Measurements from ENCODE around the gene NOP14. TPM values are rescaled to one million over a fixed set of nuclear protein-coding genes. Genes with fewer than 3 reads are reported as not detected.

The NOP14 gene
- total and polyA plus RNA-seq, 2 donors (not counting 3 experiments of a cell fraction or from before 2014, with no cell fraction given) = 9.5 to 45.2 TPM

- dilution Hi-C loops (cut with MboI; ENCODE audit: extremely low pct_ligation_motif_present, low sequenced_read_pairs) (no loop called here), intact Hi-C loops (cut with micrococcal nuclease) (no loop called here)
- H3K36me3 ChIP-seq (ENCODE audit: control insufficient read depth in 2 of 2, extremely low read depth in 1 of 2, insufficient read depth in 2 of 2, low read length in 2 of 2) = peaks cover 28 to 62% of the 10 kb centered on the region in 2 experiments
- no peaks in the 10 kb centered on the region for H4K20me1 ChIP-seq (replicated peaks; ENCODE audit: control insufficient read depth, extremely low read depth, insufficient read depth, low read length)
- H3K4me2 ChIP-seq (ENCODE audit: insufficient read depth, low read length) = no peak overlapping the region
- no peak overlapping the region for H3K4me3 ChIP-seq (replicated peaks in 1 of 3; ENCODE audit: insufficient read depth in 1 of 3, low read depth in 1 of 3, low read length in 3 of 3)
- no peaks in the 10 kb centered on the region for H3K9me1 ChIP-seq (replicated peaks; ENCODE audit: control insufficient read depth, extremely low read depth, insufficient read depth, low read length)
- H3K9ac ChIP-seq (replicated peaks; ENCODE audit: extremely low read depth, insufficient read depth, low read length) = no peak overlapping the region
- no TSS peak for BruUV-seq (replicated peaks)
- H3K4me1 ChIP-seq (ENCODE audit: control insufficient read depth, extremely low read depth, insufficient read depth, low read length) = no peaks in the 10 kb centered on the region
- H3K27me3 ChIP-seq (ENCODE audit: control insufficient read depth in 2 of 2, insufficient read depth in 2 of 2, low read length in 2 of 2) = no peaks in the 10 kb centered on the region
- H3K9me3 ChIP-seq (replicated peaks; ENCODE audit: control insufficient read depth, insufficient read depth, low read length) = no peaks in the 10 kb centered on the region
- TF ChIP-seq, protein P1, sequence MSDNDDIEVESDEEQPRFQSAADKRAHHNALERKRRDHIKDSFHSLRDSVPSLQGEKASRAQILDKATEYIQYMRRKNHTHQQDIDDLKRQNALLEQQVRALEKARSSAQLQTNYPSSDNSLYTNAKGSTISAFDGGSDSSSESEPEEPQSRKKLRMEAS (IDR thresholded peaks at IDR 0.05; ENCODE audit: insufficient read depth, insufficient read length) = no peak
- TF ChIP-seq EZH2 (IDR thresholded peaks at IDR 0.05; ENCODE audit: borderline replicate concordance, low read depth, low read length, severe bottlenecking) (no peak), POLR2AphosphoS5 (IDR thresholded peaks at IDR 0.05; ENCODE audit: insufficient read depth, low read depth, low read length) (no peak), CTCF (IDR thresholded peaks at IDR 0.05; ENCODE audit: extremely low read depth in 1 of 2, insufficient read depth in 1 of 2, low read depth in 1 of 2, low read length in 2 of 2) (no peak), POLR2A (IDR thresholded peaks at IDR 0.05; ENCODE audit: low read depth, low read length) (no peak), GATA2 (IDR thresholded peaks at IDR 0.05; ENCODE audit: insufficient read depth, insufficient read length, low read depth, low read length) (no peak), MYC (IDR thresholded peaks at IDR 0.05; ENCODE audit: low read depth, low read length) (no peak), FOS (IDR thresholded peaks at IDR 0.05; ENCODE audit: borderline replicate concordance, insufficient read depth, low read length) (no peak), JUN (IDR thresholded peaks at IDR 0.05; ENCODE audit: borderline replicate concordance, insufficient read depth, insufficient read length, low read depth) (no peak)
- no peak for DNase-seq (ENCODE audit: low read depth, low spot score)
- ChIA-PET CTCF (interaction anchor here (1.4 kb wide), 1 partner anchor 13 kb away, joined by 5 read pairs; no protein-coding TSS in a partner anchor), POLR2A (no interaction called here)
- FAIRE-seq = no peak
- H2AFZ ChIP-seq (ENCODE audit: low read depth, low read length) = no peak overlapping the region
- H3K27ac ChIP-seq (ENCODE audit: insufficient read depth, low read depth, low read length) = no peak overlapping the region
- H3K79me2 ChIP-seq (ENCODE audit: control insufficient read depth, insufficient read depth, low read length) = no peaks in the 10 kb centered on the region
Observed at GRCh38 chr4:2909583-2909982, 53.6 kb downstream of the NOP14 start.

Measured in endothelial cell of umbilical vein (primary cell).